Stimulated activated naive CD8-positive, alpha-beta T cell treated with anti-CD3 and anti-CD28 coated beads, Interleukin-15, Interleukin-2, amounts not matched to agents 100 U/mL and 50 U/mL, for 24 hours (primary cell): ENCODE measurements around the gene ZNF837.
"Not testable (repeated sequence)": the region's sequence is repeated elsewhere in the genome, so short reads cannot be mapped to it uniquely, and the experiment has no call there.

Experiments
- ATAC-seq: fragments of 150-1000 bp; cut with Tn5 transposase; one replicate; pipeline ENCODE4 v1.10.0; 2021
- DNase-seq: peaks from one replicate; pipeline ENCODE4 v3.0.0; 2021

The ZNF837 gene

GRCh38 chr19:58380662-58381459 lies at the start of gene ZNF837:
TSS of gene ZNF837 (minus strand) at chr19:58381030. CDS start at chr19:58369332, 11,698 bp downstream.
- peak; percentile 96 for DNase-seq
- peak; percentile 88 for ATAC-seq

DNA sequence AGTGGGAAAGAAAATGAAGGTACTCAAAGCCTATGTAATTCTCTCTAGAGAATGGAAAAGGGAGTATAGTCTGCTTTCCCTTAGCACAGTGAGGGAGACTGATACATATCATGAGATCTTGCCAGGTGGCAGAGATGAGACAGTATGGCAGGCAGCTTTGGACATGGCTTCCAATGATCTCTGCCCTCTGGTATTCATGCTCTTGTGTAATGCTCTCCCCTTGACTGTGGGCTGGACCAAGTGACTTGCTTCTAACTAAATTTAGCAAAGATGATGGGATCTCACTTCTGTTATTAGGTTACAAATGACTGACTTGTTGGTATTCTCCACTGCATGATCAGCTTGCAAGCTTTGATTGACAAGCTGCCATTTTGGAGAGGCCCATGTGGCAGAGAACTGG lies 48.9 kb upstream of the ZNF837 start:
- no peak for DNase-seq
- ATAC-seq, result no peak

GRCh38 chr19:58428617-58429016 lies 47.8 kb upstream of the ZNF837 start:
- ATAC-seq (no peak), DNase-seq (no peak)

DNA sequence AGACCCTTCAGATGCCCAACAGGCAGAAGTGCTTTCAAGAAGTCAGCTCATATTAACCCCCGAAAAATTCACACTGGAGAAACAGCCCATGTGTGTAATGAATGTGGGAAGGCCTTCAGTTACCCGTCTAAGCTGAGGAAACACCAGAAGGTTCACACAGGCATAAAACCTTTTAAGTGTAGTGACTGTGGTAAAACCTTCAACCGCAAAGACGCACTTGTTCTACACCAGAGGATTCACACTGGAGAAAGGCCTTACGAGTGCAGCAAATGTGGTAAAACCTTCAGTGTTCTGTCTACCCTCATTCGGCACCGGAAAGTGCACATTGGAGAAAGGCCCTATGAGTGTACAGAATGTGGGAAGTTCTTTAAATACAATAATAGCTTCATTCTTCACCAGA lies 36.2 kb upstream of the ZNF837 start:
- DNase-seq, result no peak
- ATAC-seq, result no peak

- DNase-seq, result no peak
- ATAC-seq, result no peak
Observed at GRCh38 chr19:58416604-58417003, 35.8 kb upstream of the ZNF837 start.

GRCh38 chr19:58409010-58409790 lies 28.4 kb upstream of the ZNF837 start:
- ATAC-seq (peak; percentile 28), DNase-seq (peak; percentile 53)

DNA sequence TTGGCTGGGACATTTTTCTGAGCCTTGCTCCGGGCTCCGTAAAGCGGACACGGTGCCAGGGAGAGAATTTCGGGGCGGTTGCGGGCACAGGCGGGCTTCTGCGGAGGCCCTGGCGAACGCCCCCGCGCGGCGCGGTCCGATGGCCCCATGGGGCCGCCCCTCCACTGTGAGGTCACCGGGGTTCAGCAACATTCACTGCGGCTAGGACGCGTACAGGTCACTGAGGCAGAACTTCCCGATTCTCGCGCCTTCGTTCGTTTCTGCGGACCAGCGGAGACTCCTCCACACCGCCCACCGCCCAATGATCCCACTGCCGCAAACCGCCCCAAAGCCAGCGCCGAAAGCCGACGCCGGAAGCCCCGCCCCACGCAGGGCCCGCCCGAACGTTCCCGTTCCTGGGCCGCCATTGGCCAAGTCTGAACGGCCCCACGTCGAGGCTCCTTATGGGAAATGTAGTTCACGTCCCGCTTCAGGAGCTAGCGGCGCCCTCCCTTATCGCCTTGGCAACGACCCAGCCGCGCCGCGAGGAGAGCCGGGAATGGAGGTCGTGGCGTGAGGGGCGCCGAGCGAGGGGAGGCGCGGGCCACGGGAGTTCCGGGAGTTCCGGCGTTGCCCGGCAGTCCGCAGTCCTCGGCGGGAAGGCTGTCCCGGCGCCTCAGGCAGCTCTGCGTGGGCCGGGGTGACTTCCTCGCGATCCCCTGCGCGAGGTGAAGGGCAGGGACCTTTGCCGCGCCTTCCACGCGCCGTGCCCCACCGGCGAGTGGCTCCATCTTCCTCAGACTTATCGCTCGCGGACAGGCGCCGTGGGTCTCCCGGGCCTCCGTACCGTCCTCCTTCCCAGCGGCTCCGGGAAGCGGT lies 27.6 kb upstream of the ZNF837 start, which contains the start of gene ZNF584:
TSS of gene ZNF584 (plus strand) at position 498 of the 858 bp plus-strand sequence. CDS start 499 bp downstream, outside the sequence.
- DNase-seq (peak; percentile 96), ATAC-seq (peak; percentile 96)

- peak; percentile 15 for ATAC-seq
Observed at GRCh38 chr19:58407658-58408151, 26.9 kb upstream of the ZNF837 start.

DNA sequence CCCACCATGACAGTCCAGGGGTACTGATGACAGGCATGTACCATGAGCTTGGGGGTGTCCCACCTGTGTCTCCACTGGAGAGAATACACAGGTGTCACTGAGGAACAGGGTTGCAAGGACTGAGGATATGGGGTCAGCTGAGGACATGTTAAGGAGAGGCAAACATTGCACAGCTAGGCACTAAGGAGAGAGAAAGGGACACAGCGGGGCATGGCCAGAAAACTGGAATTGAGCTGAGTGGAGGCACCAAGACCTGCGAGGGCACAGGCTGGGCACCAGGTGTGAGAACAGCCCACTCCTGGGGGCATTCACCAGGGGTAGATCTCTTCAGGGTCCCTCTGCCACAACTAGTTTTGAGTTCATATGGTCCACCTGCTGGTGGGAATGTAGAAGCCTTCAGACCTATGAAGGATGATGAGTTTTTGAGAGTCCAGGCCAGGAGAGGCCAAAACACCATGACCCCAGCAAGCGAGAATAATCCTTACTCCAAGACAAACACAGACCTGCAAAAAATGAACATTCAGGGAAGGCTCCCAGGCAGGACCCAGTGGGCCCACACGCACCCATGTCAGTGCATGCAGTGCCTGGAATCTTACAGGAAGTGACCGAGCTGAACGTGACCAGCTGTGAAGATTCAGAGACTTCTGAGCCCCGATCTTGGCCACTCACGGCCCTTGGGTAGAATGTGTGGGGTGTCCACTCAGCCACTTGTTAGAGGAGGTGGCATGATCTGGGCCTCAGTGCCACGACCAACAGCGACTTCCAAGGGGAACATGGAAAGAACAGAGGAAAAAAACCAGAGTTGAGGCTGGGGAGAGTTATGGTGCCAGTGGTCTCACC lies 26.2 kb upstream of the ZNF837 start:
- DNase-seq (no peak), ATAC-seq (no peak)

More at GRCh38 chr19:58407658-58408151, 26.9 kb upstream of the ZNF837 start:
- peak; percentile 26 for DNase-seq

- not testable (repeated sequence) for ATAC-seq, DNase-seq
Observed at GRCh38 chr19:58403920-58404478, 23.2 kb upstream of the ZNF837 start.

GRCh38 chr19:58401840-58402421 lies 21.1 kb upstream of the ZNF837 start:
- ATAC-seq (no peak), DNase-seq (no peak)

- DNase-seq (peak; percentile 99), ATAC-seq (peak; percentile 96)
Observed at GRCh38 chr19:58400916-58401839, 20.3 kb upstream of the ZNF837 start.

DNA sequence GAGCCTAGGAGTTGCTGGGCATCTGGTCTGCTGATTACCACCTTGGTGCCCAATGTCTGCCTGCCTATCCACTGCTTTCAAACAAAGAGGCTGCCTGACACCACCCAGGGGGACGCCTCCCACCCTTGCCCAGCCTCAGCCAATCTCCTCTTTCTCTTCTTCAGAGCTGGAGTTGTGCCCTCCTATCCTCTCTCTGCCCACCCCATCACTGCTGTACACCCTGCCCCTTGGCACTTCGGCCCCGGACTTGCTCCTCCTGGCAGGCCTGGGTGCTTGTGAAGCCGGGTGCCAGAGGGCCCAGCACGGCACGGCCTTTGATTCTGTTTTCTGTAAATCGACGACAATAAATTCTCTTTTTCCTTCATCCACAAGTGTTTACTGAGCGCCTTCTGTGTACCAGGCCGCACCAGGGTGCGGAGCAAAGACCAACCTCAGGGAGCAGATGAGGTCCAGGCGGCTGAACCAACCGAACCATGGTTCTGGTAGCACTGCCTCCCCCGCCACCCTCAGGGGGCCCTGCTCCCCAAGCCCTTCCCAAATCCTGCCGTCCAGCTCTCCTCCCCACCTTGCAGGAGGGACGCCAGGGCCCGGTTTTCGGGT lies 19.6 kb upstream of the ZNF837 start:
- DNase-seq, result no peak

DNA sequence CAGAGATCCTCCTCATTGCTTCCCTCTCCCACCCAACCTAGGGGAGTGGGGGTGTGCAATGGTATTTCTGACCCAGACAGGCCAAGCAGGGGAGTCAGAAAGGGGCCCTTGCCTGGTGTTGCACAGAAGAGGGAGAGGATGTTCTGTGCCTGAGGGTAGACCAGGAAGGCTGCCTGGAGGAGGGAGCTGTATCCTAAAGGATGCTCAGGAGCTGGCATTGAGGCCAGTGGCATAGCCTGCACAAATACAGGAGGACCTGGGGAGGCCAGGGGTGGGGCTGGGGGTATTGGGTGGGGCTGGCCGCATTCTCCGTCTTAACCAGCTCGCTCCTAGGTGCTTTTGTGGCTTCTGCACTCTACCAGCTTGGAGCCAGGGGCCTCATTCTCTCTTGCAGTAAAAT lies 19.1 kb upstream of the ZNF837 start:
- ATAC-seq (no peak), DNase-seq (no peak)

More for the DNA sequence above, 19.6 kb upstream of the ZNF837 start:
- ATAC-seq, result no peak

DNA sequence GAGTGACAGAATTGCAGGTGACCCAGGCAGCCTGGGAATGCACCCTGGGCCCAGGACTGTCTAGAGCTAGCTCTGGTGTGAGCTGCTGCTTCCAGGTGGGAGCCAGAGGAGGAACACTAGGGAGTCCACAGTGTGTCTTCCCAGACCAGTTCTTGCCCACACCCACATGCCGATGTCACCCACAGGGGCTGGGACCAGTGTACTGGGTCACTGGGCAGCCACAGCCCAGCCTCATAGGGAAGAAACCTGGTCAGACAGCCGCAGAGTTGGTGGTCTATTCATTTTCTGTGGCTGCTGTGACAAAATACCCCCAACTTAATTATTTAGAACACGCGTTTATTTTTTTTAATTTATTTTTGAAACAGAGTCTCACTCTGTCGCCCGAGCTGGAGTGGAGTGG lies 17.7 kb upstream of the ZNF837 start:
- no peak for ATAC-seq
- no peak for DNase-seq

DNA sequence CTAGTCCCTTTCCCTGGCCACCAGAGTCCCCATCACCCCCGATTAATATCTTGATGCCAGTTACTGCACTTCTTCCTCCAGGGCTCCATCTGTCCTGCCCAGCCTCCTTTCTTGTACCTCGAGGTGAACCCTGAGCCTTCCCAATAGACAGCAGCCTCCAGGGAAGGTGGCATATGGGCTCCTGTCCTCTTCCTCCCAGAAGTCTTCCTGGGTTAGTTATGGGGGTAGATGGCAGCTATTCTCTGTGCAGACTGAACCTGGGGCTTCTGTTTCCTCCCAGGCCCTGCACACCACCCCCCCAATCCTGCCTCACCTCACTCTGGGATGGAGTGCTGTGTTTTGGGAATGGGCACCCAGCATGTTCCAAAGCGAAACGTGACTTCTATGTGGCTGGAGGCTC lies 17.3 kb upstream of the ZNF837 start:
- DNase-seq (no peak), ATAC-seq (no peak)

- no peak for ATAC-seq
- no peak for DNase-seq
Observed at GRCh38 chr19:58397533-58398037, 16.8 kb upstream of the ZNF837 start.
